GM18868 (cell line): ENCODE results near the gene SYNGR2.

ENCODE experiments used
- ATAC-seq: cut with Tn5 transposase; IDR thresholded peaks from one replicate; pipeline ENCODE4 v1.9.1; 2021; ENCODE audit warnings: mild to moderate bottlenecking, moderate library complexity; ENCODE audit not compliant: unreplicated experiment

SYNGR2 gene

GRCh38 chr17:78197147-78197832 is 28.9 kb downstream of the SYNGR2 start:
- ATAC-seq = no peak

GRCh38 chr17:78200451-78200850 is 32.1 kb downstream of the SYNGR2 start:
- ATAC-seq = no peak

- ATAC-seq = no peak
Observed at GRCh38 chr17:78202666-78203065, 34.3 kb downstream of the SYNGR2 start.

- ATAC-seq = no peak
Observed at GRCh38 chr17:78204387-78205123, 36.2 kb downstream of the SYNGR2 start.

GRCh38 chr17:78205124-78205775 is 36.9 kb downstream of the SYNGR2 start:
- no peak for ATAC-seq

GRCh38 chr17:78206298-78206697 is 37.9 kb downstream of the SYNGR2 start:
- no peak for ATAC-seq

GRCh38 chr17:78208486-78208885 is 40.1 kb downstream of the SYNGR2 start:
- ATAC-seq = no peak

GRCh38 chr17:78210111-78210510 is 41.7 kb downstream of the SYNGR2 start:
- ATAC-seq = no peak

- ATAC-seq = no peak
Observed at GRCh38 chr17:78211032-78211431, 42.7 kb downstream of the SYNGR2 start.

- ATAC-seq = peak; percentile 72
Observed at GRCh38 chr17:78214016-78214705, 45.8 kb downstream of the SYNGR2 start, which contains the start of gene BIRC5. BIRC5 (plus strand) TSS chr17:78214253; CDS start chr17:78214317, 64 bp downstream.

- ATAC-seq = no peak
Observed at GRCh38 chr17:78214706-78215061, 46.3 kb downstream of the SYNGR2 start.

- no peak for ATAC-seq
Observed at GRCh38 chr17:78219396-78220150, 51.2 kb downstream of the SYNGR2 start.
